Measurements from ENCODE around the gene IGFLR1.

IGFLR1 gene

GRCh38 chr19:35766571-35767104, 24.4 kb upstream of the IGFLR1 start:
- TF ChIP-seq CTCF (conservative IDR thresholded peaks at IDR 0.05) = no peak
- H3K27ac ChIP-seq = no peak overlapping the region

GRCh38 chr19:35764432-35765315, 22.4 kb upstream of the IGFLR1 start:
- H3K27ac ChIP-seq = no peak overlapping the region
- TF ChIP-seq CTCF (conservative IDR thresholded peaks at IDR 0.05) = no peak

GRCh38 chr19:35760711-35761349, 18.6 kb upstream of the IGFLR1 start:
- no peak overlapping the region for H3K27ac ChIP-seq

GRCh38 chr19:35759697-35760096, 17.4 kb upstream of the IGFLR1 start:
- H3K27ac ChIP-seq = no peak overlapping the region
- TF ChIP-seq CTCF (conservative IDR thresholded peaks at IDR 0.05) = no peak

More at GRCh38 chr19:35760711-35761349, 18.6 kb upstream of the IGFLR1 start:
- no peak for TF ChIP-seq CTCF (conservative IDR thresholded peaks at IDR 0.05)

- TF ChIP-seq CTCF (conservative IDR thresholded peaks at IDR 0.05) = no peak
- H3K27ac ChIP-seq = peak within 1 kb of the TSS; percentile 85
Measured at GRCh38 chr19:35757749-35758608, 15.7 kb upstream of the IGFLR1 start, which contains the start of gene PROSER3. Gene PROSER3, plus strand, starts transcription at chr19:35758176. Its CDS starts 40 bp downstream, at chr19:35758216.

GRCh38 chr19:35757231-35757748, 15.0 kb upstream of the IGFLR1 start:
- H3K27ac ChIP-seq = peak overlapping the region; percentile 85

More at GRCh38 chr19:35757231-35757748, 15.0 kb upstream of the IGFLR1 start:
- no peak for TF ChIP-seq CTCF (conservative IDR thresholded peaks at IDR 0.05)
